Umbilical cord (tissue), 2 donors: ENCODE data around the gene INHBC. TPM values are rescaled to one million over a fixed set of nuclear protein-coding genes. Genes with fewer than 3 reads are reported as not detected.
"Not testable (repeated sequence)": the region's sequence is repeated elsewhere in the genome, so short reads cannot be mapped to it uniquely, and the experiment has no call there.

ENCODE experiments used
- DNase-seq: peaks from one replicate; pipeline ENCODE4 v3.0.0-alpha.2; 2015; ENCODE audit warnings: low spot score
- total RNA-seq: library from RNA; depleted of rRNA; stranded (reverse); fragments of >200 nt; gene quantifications from one replicate; pipeline ENCODE4 v1.2.3, GENCODE V29; 2014; ENCODE audit warnings: low replicate concordance; ENCODE audit not compliant: insufficient read depth

Gene INHBC, protein sequence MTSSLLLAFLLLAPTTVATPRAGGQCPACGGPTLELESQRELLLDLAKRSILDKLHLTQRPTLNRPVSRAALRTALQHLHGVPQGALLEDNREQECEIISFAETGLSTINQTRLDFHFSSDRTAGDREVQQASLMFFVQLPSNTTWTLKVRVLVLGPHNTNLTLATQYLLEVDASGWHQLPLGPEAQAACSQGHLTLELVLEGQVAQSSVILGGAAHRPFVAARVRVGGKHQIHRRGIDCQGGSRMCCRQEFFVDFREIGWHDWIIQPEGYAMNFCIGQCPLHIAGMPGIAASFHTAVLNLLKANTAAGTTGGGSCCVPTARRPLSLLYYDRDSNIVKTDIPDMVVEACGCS
- total RNA-seq, result not detected

DNA sequence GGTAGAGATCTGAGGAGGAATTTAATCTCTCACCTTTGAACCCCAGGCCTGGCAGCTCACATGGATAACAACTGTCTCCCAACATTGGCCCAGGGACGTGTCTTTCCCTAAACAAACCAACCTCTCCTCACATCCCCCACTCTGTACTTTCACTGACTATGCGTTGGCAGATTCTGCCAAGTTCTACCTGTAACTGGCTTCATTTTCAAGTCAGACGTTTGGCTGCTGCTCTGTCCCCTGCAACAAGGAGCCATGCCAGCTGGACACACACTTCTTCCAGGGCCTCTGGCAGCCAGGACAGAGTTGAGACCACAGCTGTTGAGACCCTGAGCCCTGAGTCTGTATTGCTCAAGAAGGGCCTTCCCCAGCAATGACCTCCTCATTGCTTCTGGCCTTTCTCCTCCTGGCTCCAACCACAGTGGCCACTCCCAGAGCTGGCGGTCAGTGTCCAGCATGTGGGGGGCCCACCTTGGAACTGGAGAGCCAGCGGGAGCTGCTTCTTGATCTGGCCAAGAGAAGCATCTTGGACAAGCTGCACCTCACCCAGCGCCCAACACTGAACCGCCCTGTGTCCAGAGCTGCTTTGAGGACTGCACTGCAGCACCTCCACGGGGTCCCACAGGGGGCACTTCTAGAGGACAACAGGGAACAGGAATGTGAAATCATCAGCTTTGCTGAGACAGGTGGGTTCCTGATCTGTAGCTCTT, at the start of gene INHBC:
Gene INHBC, plus strand, starts transcription at position 268 of the 707 bp plus-strand sequence. Its CDS starts 103 bp downstream, at position 371.
- DNase-seq, result no peak

DNA sequence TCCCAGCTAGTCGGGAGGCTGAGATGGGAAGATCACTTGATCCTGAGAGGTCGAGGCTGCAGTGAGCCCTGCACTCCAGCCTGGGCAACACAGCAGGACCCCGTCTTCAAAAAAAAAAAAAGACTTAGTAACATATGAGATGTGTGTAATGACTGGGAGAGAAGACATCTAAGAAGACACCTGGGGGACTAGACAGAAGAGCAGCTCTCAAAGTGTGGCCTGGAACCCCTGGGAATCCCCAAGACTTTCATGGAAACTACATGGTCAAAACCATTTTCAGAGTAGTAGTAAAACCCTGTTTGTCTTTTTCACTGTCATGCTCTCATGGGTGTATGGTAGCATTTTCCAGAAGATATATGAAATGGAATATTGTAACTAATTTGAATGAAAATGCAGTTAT, 49.0 kb upstream of the INHBC start:
- no peak for DNase-seq

DNA sequence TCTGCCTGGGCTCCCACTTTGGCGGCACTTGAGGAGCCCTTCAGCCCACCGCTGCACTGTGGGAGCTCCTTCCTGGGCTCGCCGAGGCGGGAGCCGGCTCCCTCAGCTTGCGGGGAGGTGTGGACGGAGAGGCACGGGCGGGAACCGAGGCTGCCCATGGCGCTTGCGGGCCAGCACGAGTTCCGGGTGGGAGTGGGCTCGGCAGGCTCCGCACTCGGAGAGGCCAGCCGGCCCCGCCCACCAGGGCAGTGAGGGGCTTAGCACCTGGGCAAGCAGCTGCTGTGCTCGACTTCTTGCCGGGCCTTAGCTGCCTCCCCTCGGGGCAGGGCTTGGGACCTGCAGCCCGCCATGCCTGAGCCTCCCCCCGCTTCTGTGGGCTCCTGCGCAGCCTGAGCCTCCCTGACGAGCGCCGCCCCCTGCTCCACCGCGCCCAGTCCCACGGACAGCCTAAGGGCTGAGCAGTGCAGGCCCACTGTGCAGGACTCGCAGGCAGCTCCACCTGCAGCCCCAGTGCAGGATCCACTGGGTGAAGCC, 48.3 kb upstream of the INHBC start:
- DNase-seq, result no peak

DNA sequence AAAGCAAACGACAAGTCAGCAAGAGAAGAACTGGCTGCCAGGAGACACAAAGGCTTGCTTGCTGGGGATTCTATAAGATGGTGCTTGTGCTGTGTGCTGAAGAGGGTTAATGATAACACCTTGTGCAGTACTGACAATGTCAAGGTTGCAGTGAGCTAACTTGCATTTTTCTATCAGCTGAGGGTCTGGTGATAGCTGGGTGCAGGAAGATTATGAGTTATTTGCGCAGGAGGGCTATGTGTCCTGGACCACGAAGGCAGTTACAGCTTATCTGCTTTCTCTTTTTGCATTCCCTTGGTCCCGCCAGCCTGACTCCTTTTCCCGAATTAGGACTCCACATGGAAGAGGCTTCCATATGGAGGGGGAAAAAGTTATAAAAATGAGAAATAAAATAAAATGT, 46.2 kb upstream of the INHBC start:
- DNase-seq, result no peak

DNA sequence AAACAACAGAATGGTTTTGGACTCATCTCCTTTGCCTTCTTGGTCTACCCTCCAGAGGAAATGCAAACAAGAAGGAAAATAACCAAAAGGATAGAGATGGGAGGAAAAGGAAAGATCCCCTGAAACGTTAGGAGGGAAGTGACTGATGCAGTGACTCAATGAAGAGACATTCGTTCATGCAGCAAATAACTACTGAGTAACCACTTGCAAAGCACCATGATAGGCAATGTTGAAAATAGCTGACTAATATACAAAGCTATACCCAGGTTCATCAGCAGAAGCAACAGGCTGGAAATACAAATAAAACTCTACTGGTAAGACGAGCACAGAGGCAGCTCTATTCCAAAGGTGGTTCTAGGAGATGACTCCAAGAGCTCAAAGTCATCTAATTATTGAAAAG, 45.6 kb upstream of the INHBC start:
- no peak for DNase-seq

DNA sequence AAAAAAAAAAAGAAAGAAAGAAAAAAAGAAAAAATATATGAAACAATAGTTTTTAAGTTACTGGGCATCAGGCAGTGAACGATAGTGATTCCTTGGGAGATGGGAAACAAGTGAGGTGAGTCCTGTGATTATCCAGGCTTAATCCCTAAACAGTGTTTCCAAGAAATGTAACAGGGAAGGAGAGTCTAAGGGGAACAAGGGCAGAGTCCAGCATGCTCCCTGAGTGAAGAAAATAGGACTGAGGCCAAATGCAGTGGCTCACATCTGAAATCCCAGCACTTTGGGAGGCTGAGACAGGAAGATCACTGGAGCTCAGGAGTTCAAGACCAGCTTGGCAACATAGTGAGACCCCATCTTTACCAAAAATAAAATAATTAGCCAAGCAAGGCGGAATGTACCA, 44.4 kb upstream of the INHBC start:
- DNase-seq, result no peak

DNA sequence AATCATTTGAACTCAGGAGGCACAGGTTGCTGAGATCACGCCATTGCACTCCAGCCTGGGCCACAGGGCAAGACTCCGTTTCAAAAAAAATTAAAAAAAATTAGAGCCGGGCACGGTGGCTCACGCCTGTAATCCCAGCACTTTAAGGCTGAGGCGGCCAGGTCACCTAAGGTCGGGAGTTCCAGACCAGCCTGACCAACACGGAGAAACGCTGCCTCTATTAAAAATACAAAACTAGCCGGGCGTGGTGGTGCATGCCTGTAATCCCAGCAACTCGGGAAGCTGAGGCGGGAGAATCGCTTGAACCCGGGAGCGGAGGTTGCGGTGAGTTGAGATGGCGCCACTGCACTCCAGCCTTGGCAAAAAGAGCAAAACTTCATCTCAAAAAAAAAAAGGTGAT, 39.5 kb upstream of the INHBC start:
- DNase-seq, result no peak

DNA sequence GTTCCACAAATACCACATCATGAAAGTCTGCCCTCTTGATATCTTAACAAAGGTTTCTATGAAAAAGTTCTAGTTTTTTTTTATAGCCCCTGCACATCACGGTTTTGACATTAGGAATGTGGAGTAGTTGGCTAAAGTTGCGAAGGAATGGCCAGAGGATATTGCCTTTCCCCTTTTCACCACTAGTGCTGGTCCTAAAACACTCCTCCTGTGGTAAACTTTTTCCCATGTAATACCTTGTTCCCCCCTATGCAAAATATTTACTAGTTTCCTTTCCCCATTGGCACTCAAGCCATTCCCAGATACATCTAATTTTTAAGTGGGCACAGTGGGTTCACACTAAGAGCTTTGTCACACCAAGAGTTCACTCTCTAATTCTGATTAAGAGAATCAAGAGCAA, 37.1 kb upstream of the INHBC start:
- DNase-seq, result no peak

DNA sequence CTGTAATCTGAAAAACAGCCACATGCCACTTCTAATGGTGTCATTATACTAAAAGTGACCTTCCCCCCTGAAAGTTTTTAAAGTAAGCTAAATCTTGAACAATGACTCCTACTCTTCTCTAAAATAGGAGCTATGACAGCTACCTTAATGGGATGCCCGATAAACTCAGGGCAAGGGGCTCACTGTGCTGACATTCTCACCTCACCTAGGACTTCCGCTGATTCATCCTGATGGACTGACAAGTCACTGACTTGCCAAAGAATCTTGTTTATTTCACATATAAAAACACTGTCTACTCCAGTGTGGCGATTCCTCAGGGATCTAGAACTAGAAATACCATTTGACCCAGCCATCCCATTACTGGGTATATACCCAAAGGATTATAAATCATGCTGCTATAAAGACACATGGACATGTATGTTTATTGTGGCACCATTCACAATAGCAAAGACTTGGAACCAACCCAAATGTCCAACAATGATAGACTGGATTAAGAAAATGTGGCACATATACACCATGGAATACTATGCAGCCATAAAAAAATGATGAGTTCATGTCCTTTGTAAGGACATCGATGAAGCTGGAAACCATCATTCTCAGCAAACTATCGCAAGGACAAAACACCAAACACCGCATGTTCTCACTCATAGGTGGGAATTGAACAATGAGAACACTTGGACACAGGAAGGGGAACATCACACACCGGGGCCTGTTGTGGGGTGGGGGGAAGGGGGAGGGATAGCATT, 34.7 kb upstream of the INHBC start:
- not testable (repeated sequence) for DNase-seq

DNA sequence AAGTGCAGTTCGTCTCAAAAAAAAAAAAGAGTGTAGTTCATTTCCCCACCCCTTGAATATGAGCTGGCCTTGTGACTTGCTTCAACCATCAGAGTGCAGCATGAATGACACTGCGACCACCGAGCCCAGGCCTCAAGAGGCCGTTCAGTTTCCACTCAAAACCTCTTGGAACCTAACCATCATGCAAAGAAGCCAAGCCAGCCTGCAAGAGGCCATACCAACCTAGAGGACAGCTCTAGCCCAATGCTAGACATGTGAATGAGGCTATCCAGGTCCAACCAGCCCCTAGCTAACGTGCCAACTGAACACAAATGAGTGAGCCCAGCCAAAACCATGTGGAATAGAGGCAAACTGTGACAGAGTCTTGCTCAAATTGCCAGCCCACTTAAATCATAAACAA, 33.4 kb upstream of the INHBC start:
- DNase-seq, result no peak

DNA sequence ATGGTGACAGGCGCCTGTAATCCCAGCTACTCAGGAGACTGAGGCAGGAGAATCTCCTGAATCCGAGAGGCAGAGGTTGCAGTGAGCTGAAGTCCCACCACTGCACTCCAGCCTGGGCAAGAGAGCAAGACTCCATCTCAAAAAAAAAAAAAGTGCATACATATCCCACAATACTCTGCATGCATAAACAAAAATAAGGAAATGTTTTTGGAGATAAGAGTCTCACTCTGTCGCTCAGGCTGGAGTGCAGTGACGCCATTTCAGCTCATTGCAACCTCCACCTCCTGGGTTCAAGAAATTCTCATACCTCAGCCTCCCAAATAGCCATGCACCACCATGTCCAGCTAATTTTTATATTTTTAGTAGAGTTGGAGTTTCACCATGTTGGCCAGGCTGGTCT, 32.4 kb upstream of the INHBC start:
- DNase-seq, result not testable (repeated sequence)

DNA sequence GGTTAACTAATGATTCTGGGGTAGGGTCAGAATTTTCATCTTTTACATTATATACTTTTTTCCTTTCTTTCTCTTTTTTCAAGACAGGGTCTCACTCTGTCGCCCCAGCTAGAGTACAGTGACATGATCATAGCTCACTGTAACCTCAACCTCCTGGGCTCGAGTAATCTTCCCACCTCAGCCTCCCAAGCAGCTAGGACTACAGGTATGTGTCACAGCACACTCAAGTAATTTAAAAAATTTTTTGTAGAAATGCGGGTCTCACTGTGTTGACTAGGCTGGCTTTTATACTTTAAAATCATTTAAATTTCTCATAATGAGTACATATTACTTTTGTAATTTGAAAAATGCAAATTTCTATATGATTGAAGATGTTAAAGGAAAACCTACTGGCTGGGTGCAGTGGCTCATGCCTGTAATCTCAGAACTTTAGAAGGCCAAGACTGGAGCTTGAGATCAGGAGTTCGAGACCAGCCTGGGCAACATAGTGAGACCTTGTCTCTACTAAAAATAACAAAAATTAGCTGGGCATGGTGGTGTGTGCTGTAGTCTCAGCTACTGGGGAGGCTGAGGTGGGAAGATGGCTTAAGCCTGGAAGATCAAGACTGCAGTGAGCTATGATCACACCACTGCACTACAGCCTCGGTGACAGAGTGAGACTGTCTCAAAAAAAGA, 29.5 kb upstream of the INHBC start:
- no peak for DNase-seq

DNA sequence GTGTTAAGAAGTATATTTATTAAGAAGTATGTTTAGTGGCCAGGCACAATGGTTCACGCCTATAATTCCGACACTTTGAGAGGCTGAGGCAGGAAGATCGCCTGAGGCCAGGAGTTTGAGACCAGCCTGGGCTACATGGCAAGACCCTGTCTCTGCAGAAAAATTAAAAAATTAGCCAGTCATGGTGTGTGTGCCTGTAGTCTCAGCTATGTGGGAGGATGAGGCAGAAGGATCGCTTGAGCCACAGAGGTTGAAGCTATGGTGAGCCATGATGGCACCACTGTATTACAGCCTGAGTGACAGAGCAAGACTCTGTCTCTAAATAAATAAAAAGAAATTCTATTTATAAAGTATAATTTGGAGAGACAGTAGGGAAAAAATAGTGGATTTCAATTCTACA, 24.1 kb upstream of the INHBC start:
- DNase-seq, result no peak

DNA sequence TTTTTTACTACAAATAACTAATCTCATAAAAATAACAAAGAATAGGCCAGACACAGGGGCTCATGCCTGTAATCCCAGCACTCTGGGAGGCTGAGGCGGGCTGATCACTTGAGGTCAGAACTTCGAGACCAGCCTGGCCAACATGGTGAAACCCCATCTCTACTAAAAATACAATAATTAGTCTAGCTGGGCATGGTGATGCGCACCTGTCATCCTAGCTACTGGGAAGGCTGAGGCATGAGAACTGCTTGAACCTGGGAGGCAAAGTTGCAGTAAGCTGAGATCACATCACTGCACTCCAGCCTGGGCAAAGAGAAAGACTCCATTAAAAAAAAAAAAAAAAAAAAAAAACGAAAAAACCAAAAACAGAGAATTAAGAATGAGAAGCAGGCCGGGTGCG, 20.4 kb upstream of the INHBC start:
- not testable (repeated sequence) for DNase-seq

DNA sequence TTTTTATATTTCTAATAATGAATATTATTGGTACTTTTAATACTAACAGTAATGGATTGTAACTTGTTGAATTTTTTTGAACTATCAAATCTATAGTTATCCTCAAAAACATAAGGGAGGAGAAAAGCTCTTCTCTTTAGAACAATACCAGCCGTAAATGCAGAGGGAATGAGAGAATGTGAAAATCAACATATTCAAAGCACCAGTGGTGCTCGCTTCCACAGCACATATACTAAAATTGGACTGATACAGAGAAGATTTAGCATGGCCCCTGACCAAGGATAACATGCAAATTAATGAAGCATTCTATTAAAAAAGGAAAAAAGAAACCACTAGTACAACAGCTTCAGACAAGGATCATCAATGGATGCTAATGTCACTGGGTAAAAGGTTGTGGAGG, 19.5 kb upstream of the INHBC start:
- DNase-seq, result no peak

DNA sequence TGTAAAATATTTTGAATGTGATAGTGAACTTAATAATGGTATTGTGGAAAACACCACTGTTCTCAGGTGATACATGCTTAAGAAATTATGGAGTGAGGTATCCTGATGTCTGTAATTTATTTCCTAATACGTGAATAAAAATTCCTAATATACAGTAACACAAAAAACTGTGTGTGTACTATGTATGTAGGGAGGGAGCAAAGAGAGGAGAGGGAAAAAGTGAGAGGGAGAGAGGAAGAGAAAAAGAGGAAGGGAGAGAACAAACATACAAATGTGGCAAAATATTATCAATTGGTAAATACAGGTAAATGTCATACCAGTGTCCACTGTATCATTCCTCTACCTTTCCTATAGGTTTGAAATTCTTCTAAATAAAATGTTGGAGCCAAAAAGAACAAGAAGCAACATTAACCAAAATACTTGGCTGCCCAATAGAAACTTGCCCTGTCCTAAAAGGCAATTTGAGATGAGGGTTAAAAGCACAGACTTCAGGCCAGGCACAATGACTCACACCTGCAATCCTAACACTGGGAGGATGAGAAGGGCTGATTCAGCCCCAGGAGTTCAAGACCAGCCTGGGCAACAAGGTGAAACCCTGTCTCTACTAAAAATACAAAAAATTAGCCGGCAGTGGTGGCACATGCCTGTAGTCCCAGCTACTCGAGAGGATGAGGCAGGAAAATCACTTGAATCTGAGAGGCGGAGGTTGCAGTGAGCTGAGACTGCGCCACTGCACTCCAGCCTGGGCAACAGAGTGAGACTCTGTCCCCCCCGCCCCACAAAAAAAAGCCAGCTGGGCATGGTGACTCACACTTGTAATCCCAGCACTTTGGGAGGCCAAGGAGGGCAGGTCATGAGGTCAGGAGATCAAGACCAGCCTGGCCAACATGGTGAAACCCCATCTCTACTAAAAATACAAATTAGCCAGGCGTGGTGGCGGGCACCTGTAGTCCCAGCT, 18.3 kb upstream of the INHBC start:
- DNase-seq, result no peak

DNA sequence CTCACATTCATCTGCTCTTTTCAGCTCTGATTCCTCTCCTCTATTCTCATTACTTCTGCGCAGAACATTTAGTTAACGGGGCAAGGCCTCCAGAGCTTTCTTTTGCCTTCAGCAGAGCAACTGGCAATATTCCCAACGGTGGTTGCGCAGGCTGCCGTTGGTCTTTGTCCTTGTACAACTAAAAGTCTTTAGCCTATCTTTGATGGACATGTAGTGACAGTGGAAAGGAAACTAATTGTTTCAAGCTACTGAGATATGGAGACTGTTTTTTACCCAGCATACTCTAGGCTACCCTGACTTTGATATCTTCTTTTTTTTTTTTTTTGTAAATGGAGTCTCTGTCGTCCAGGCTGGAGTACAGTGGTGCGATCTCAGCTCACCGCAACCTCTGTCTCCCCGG, 16.3 kb upstream of the INHBC start:
- DNase-seq, result no peak

DNA sequence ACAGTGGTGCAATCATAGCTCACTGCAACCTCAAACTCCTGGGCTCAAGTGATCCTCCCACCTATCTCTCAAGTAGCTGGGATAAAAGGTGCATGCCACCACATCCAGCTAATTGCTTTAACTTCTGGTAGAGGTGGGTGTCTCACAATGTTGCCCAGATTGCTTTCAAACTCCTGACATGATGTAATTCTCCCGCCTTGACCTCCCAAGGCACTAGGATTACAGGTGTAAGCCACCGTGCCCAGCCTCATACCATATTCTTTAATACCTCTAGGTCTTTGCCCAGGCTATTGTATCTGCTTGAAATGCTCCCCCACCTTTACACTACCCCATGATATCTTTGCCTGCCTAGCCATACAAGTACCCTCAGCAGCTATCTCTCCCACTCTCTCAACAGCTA, 15.1 kb upstream of the INHBC start:
- no peak for DNase-seq

DNA sequence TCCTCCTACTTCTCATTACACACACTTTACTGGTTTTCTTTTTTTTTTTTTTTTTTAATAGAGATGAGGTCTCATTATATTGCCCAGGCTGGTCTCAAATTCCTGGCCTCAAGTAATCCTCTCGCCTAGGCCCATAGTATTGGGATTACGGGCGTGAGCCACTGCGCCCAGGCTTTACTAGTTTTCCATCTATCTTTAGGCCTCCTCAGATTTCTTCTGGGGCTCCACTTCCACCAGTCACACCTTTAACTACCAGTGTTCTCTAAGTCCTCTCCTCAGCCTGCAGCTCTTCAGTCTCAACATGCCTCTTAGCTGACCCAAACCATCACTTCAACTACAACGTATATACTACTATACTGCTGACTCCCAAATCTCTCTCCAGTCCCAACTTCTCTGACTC, 14.1 kb upstream of the INHBC start:
- DNase-seq, result no peak

DNA sequence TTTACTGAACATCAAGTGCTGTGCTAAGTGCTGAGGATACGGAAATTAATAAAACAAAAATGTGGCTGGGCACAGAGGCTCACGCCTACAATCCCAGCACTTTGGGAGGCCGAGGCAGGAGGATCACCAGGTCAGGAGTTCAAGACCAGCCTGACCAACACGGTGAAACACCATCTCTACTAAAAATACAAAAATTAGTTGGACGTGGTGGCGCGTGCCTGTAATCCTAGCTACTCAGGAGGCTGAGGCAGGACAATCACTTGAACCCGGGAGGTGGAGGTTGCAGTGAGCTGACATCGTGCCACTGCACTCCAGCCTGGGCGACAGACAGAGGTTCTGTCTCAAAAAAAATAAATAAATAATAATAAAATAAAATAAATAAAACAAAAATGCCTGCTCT, 7.6 kb upstream of the INHBC start:
- not testable (repeated sequence) for DNase-seq

DNA sequence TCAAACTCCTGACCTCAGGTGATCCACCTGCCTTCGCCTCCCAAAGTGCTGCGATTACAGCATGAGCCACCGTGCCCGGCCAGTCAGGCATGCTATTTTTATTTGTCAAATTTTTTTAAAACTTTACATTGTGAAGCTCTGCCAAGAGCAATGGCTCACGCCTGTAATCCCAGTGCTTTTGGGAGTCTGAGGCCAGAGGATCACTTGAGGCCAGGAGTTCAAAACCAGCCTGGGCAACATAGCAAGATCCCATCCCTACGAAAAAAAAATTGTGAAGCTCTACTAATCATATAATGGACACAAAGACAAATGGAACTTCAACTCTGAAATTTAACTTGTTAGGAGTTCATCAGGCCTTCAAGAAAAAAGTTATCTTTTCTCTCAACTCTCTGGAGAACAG, 5.6 kb upstream of the INHBC start:
- DNase-seq, result no peak
